SK-N-SH (cell line): ENCODE data around the gene CD83.

Experiments used
- CTCF ChIP-seq: fragments of 200-600 bp; sonication (generic); IDR thresholded peaks from 2 replicates; pipeline ENCODE4 v1.6.1; 2017; ENCODE audit warnings: antibody characterized with exemption, mild to moderate bottlenecking, moderate library complexity
- EP300 ChIP-seq, 2 experiments: IDR thresholded peaks; 2 replicates each; pipeline versions ENCODE4 v1.4.0 to v1.6.1; 2012; ENCODE audit warnings: borderline replicate concordance in 1 of 2, low read depth in 1 of 2, low read length in 1 of 2
- EZH2phosphoT487 ChIP-seq: fragments of 200-600 bp; sonication (generic); IDR thresholded peaks from 2 replicates; pipeline ENCODE4 v1.6.1; 2017; ENCODE audit warnings: low read depth, mixed run types, mild to moderate bottlenecking, antibody characterized with exemption, moderate library complexity, borderline replicate concordance
- POLR2AphosphoS5 ChIP-seq: IDR thresholded peaks from 2 replicates; pipeline ENCODE4 v1.6.1; 2012; ENCODE audit warnings: low read depth, low read length
- RAD21 ChIP-seq: IDR thresholded peaks from 2 replicates; pipeline ENCODE4 v1.6.1; 2012; ENCODE audit warnings: mild to moderate bottlenecking, low read length
- REST ChIP-seq: IDR thresholded peaks from 2 replicates; pipeline ENCODE4 v1.6.1; 2012; ENCODE audit warnings: mild to moderate bottlenecking, low read depth, low read length, moderate library complexity
- RFX5 ChIP-seq: IDR thresholded peaks from 2 replicates; pipeline ENCODE4 v1.6.1; 2012; ENCODE audit warnings: mild to moderate bottlenecking, improper control_type of control experiment, low read length
- SIN3A ChIP-seq: IDR thresholded peaks from 2 replicates; pipeline ENCODE4 v1.6.1; 2012; ENCODE audit warnings: low read depth, mild to moderate bottlenecking, low read length, moderate library complexity, borderline replicate concordance
- TAF1 ChIP-seq: IDR thresholded peaks from 2 replicates; pipeline ENCODE4 v1.6.1; 2012; ENCODE audit warnings: low read depth, mild to moderate bottlenecking, low read length, moderate library complexity, borderline replicate concordance
- YY1 ChIP-seq: IDR thresholded peaks from 2 replicates; pipeline ENCODE4 v1.4.0; 2012; ENCODE audit warnings: low read depth, mild to moderate bottlenecking
- ZBTB33 ChIP-seq: IDR thresholded peaks from 2 replicates; pipeline ENCODE4 v1.4.0; 2012; ENCODE audit warnings: low read depth, borderline replicate concordance
- TF ChIP-seq, protein P1 (sequence below): fragments of 150-350 bp; IDR thresholded peaks from 2 replicates; pipeline ENCODE4 v1.6.1; 2017; ENCODE audit warnings: antibody characterized with exemption, low read length, low read depth, borderline replicate concordance
- TF ChIP-seq, protein P2 (sequence below): fragments of 150-350 bp; IDR thresholded peaks from 2 replicates; pipeline ENCODE4 v1.6.1; 2016; ENCODE audit warnings: mild to moderate bottlenecking, low read depth, low read length
- TF ChIP-seq, protein P3 (sequence below): IDR thresholded peaks from 2 replicates; pipeline ENCODE4 v1.4.0; 2012; ENCODE audit warnings: low read depth

DNA sequence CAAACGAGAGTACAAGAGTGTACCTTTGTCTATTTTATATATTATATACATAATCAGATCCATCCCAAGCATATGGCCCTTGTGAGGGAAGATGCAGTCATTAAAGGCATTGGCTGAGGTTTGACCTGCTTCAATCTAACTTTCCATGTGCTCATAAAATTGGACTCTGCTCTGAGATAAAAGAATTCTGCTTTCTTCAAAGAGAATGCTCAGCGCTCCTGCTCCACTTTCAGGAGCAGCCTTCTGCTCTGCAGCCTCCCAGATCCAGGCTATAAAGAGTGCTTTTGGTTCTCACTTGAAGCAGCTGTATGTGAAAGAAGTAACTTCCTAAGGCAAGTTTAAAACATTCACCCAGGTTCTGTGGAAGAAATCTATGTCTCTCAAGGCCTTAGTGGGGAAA, 45.3 kb downstream of the CD83 start:
- TF ChIP-seq POLR2AphosphoS5 (no peak), CTCF (no peak), ZBTB33 (no peak), RFX5 (no peak), TAF1 (no peak), EP300 (IDR thresholded peaks at IDR 0.05; ENCODE audit: borderline replicate concordance in 1 of 2, low read depth in 1 of 2, low read length in 1 of 2) (no peak), EZH2phosphoT487 (no peak), RAD21 (no peak), YY1 (no peak), SIN3A (no peak), REST (no peak)
- TF ChIP-seq, protein P1, sequence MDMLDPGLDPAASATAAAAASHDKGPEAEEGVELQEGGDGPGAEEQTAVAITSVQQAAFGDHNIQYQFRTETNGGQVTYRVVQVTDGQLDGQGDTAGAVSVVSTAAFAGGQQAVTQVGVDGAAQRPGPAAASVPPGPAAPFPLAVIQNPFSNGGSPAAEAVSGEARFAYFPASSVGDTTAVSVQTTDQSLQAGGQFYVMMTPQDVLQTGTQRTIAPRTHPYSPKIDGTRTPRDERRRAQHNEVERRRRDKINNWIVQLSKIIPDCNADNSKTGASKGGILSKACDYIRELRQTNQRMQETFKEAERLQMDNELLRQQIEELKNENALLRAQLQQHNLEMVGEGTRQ: no peak
- TF ChIP-seq, protein P2, sequence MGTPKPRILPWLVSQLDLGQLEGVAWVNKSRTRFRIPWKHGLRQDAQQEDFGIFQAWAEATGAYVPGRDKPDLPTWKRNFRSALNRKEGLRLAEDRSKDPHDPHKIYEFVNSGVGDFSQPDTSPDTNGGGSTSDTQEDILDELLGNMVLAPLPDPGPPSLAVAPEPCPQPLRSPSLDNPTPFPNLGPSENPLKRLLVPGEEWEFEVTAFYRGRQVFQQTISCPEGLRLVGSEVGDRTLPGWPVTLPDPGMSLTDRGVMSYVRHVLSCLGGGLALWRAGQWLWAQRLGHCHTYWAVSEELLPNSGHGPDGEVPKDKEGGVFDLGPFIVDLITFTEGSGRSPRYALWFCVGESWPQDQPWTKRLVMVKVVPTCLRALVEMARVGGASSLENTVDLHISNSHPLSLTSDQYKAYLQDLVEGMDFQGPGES: no peak
- TF ChIP-seq, protein P3, sequence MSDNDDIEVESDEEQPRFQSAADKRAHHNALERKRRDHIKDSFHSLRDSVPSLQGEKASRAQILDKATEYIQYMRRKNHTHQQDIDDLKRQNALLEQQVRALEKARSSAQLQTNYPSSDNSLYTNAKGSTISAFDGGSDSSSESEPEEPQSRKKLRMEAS: no peak
